K562 (cell line): ENCODE measurements around the gene CDCP1. TPM values are rescaled to one million over a fixed set of nuclear protein-coding genes. Genes with fewer than 3 reads are reported as not detected.

Source experiments
- HNRNPH1 ChIP-seq: fragments of 200-400 bp; formaldehyde crosslinking; optimal IDR thresholded peaks from 2 replicates; pipeline ENCODE3; 2017; ENCODE audit warnings: low read depth, mild to moderate bottlenecking, low read length, moderate library complexity
- PTRF ChIP-seq: fragments of 450-650 bp; IDR thresholded peaks from 2 replicates; pipeline ENCODE4 v1.6.1; 2016; ENCODE audit warnings: mild to moderate bottlenecking, missing genetic modification characterization, missing compliant biosample characterization
- ZKSCAN3 ChIP-seq: fragments of 250-450 bp; sonication (Bioruptor Pico); IDR thresholded peaks from 2 replicates; pipeline ENCODE4 v1.4.0; 2020
- ZNF696 ChIP-seq: fragments of 250-450 bp; sonication (Bioruptor Pico); conservative IDR thresholded peaks from 2 replicates; pipeline ENCODE4 v1.4.0; 2020; ENCODE audit warnings: mild to moderate bottlenecking, moderate library complexity
- ZNF75A ChIP-seq: fragments of 450-650 bp; formaldehyde crosslinking; IDR thresholded peaks from 2 replicates; pipeline ENCODE4 v1.4.0; 2020; ENCODE audit warnings: mild to moderate bottlenecking
- ZZZ3 ChIP-seq: fragments of 450-650 bp; IDR thresholded peaks from 2 replicates; pipeline ENCODE4 v1.6.1; 2016; ENCODE audit warnings: antibody characterized with exemption, mild to moderate bottlenecking, moderate library complexity
- polyA plus RNA-seq, 8 experiments: library from polyadenylated mRNA; depleted of rRNA in 4 of 8; stranded (reverse) in 5 of 8; unstranded in 3 of 8; fragments of >200 nt; fragmentation: Nextera tagmentation in 2 of 8; fragmentation: Illumina TruSeq in 1 of 8; extraction: Ambion mirVana in 2 of 8; extraction: Trizol in 1 of 8; gene quantifications; 2 replicates each; pipeline versions ENCODE4 v1.2.1 to v1.2.3, GENCODE V29; 2011 to 2014; ENCODE audit warnings: inconsistent platforms in 1 of 8, missing spikeins in 1 of 8
- total RNA-seq, 7 experiments: library from RNA; depleted of rRNA in 6 of 7; stranded (reverse); fragments of >200 nt in 6 of 7; fragmentation: Illumina TruSeq in 2 of 7; extraction: Trizol in 2 of 7; gene quantifications; 2 replicates each; pipeline versions ENCODE4 v1.2.1 to v1.2.3, GENCODE V29; 2011 to 2021; ENCODE audit warnings: low replicate concordance in 1 of 7
- TF ChIP-seq, protein P1 (sequence below): fragments of 150-350 bp; conservative IDR thresholded peaks from 2 replicates; pipeline ENCODE4 v1.6.1; 2014; ENCODE audit warnings: low read length
- TF ChIP-seq, protein P2 (sequence below): fragments of 450-650 bp; IDR thresholded peaks from 2 replicates; pipeline ENCODE4 v1.6.1; 2014; ENCODE audit warnings: low read depth, mild to moderate bottlenecking, moderate library complexity, borderline replicate concordance
- TF ChIP-seq, protein P3 (sequence below): IDR thresholded peaks from 2 replicates; pipeline ENCODE4 v1.6.1; 2011; ENCODE audit warnings: borderline replicate concordance, low read depth, mild to moderate bottlenecking, moderate library complexity, low read length; ENCODE audit not compliant: insufficient read depth, poor library complexity, severe bottlenecking
- TF ChIP-seq, protein P4 (sequence below): fragments of 250-450 bp; sonication (Bioruptor Pico); IDR thresholded peaks from 2 replicates; pipeline ENCODE4 v1.5.0; 2022; ENCODE audit warnings: mild to moderate bottlenecking
- TF ChIP-seq, protein P5 (sequence below): IDR thresholded peaks from 2 replicates; pipeline ENCODE4 v1.6.1; 2016; ENCODE audit warnings: missing genetic modification characterization, missing compliant biosample characterization

CDCP1 gene
- total and polyA plus RNA-seq, 9 of the 15 experiments (the other 6 are each of a cell fraction or from before 2014, with no cell fraction given): 3.9 to 16.4 (median 5.2) TPM

DNA sequence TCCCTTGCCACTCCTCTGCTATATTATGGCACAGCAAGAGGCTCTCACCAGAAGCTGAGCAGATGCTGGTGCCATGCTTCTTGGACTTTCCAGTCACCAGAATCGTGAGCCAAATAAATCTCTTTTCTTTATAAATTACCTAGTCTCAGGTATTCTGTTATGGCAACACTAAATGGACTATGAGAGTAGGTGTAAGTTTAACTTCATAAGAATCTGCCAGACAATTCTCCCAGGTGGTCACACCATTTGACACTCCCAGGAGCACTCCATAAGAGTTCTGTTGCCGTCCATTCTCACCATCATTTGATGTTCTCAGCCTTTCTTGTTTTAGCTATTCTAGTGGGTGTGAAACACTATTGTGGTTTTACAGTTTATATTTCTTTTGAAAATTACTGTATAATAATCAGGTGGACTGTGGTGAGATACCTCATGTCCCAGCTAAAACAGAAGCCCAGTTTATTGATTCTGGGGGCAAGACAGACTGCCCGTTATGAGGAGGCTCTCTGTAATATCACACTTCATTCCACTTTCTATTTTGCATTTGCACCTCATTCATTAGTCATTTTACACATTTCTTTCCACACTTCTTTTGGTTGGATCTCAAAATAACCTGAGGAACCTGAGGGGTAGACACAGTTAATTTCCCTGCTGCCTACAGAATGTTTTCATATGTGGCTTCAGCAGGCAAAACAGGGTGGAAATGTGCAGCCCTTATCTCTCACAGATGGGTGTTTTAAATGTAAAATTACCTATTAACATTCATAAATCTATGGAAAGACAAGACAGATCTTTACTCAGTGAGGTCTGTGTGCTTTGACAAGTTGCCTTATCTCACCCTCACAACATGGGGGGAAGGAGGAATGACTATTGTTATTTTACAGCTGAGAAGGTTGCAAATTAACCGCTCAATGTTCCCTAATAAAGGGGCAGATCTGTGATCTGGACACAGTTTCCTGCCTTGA lies 42.1 kb downstream of the CDCP1 start (continued):
- TF ChIP-seq, protein P1, sequence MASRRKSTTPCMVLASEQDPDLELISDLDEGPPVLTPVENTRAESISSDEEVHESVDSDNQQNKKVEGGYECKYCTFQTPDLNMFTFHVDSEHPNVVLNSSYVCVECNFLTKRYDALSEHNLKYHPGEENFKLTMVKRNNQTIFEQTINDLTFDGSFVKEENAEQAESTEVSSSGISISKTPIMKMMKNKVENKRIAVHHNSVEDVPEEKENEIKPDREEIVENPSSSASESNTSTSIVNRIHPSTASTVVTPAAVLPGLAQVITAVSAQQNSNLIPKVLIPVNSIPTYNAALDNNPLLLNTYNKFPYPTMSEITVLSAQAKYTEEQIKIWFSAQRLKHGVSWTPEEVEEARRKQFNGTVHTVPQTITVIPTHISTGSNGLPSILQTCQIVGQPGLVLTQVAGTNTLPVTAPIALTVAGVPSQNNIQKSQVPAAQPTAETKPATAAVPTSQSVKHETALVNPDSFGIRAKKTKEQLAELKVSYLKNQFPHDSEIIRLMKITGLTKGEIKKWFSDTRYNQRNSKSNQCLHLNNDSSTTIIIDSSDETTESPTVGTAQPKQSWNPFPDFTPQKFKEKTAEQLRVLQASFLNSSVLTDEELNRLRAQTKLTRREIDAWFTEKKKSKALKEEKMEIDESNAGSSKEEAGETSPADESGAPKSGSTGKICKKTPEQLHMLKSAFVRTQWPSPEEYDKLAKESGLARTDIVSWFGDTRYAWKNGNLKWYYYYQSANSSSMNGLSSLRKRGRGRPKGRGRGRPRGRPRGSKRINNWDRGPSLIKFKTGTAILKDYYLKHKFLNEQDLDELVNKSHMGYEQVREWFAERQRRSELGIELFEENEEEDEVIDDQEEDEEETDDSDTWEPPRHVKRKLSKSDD: no peak
- TF ChIP-seq, protein P2, sequence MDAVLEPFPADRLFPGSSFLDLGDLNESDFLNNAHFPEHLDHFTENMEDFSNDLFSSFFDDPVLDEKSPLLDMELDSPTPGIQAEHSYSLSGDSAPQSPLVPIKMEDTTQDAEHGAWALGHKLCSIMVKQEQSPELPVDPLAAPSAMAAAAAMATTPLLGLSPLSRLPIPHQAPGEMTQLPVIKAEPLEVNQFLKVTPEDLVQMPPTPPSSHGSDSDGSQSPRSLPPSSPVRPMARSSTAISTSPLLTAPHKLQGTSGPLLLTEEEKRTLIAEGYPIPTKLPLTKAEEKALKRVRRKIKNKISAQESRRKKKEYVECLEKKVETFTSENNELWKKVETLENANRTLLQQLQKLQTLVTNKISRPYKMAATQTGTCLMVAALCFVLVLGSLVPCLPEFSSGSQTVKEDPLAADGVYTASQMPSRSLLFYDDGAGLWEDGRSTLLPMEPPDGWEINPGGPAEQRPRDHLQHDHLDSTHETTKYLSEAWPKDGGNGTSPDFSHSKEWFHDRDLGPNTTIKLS: peak; percentile 69; the same call in 1 of the 2 replicates
- TF ChIP-seq ZZZ3 (no peak), HNRNPH1 (no peak), ZKSCAN3 (CRISPR knock-in tag) (no peak), ZNF75A (CRISPR knock-in tag) (no peak), ZNF696 (0 out of 2 replicates have a peak, but pooled peaks have one; percentile 9), PTRF (tag) (no peak; the same call in 1 of the 2 replicates)
- TF ChIP-seq, protein P3, sequence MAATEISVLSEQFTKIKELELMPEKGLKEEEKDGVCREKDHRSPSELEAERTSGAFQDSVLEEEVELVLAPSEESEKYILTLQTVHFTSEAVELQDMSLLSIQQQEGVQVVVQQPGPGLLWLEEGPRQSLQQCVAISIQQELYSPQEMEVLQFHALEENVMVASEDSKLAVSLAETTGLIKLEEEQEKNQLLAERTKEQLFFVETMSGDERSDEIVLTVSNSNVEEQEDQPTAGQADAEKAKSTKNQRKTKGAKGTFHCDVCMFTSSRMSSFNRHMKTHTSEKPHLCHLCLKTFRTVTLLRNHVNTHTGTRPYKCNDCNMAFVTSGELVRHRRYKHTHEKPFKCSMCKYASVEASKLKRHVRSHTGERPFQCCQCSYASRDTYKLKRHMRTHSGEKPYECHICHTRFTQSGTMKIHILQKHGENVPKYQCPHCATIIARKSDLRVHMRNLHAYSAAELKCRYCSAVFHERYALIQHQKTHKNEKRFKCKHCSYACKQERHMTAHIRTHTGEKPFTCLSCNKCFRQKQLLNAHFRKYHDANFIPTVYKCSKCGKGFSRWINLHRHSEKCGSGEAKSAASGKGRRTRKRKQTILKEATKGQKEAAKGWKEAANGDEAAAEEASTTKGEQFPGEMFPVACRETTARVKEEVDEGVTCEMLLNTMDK: no peak
- TF ChIP-seq, protein P4, sequence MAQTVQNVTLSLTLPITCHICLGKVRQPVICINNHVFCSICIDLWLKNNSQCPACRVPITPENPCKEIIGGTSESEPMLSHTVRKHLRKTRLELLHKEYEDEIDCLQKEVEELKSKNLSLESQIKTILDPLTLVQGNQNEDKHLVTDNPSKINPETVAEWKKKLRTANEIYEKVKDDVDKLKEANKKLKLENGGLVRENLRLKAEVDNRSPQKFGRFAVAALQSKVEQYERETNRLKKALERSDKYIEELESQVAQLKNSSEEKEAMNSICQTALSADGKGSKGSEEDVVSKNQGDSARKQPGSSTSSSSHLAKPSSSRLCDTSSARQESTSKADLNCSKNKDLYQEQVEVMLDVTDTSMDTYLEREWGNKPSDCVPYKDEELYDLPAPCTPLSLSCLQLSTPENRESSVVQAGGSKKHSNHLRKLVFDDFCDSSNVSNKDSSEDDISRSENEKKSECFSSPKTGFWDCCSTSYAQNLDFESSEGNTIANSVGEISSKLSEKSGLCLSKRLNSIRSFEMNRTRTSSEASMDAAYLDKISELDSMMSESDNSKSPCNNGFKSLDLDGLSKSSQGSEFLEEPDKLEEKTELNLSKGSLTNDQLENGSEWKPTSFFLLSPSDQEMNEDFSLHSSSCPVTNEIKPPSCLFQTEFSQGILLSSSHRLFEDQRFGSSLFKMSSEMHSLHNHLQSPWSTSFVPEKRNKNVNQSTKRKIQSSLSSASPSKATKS (CRISPR knock-in tag): no peak
- TF ChIP-seq, protein P5, sequence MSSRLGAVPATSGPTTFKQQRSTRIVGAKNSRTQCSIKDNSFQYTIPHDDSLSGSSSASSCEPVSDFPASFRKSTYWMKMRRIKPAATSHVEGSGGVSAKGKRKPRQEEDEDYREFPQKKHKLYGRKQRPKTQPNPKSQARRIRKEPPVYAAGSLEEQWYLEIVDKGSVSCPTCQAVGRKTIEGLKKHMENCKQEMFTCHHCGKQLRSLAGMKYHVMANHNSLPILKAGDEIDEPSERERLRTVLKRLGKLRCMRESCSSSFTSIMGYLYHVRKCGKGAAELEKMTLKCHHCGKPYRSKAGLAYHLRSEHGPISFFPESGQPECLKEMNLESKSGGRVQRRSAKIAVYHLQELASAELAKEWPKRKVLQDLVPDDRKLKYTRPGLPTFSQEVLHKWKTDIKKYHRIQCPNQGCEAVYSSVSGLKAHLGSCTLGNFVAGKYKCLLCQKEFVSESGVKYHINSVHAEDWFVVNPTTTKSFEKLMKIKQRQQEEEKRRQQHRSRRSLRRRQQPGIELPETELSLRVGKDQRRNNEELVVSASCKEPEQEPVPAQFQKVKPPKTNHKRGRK: no peak
